Measurements from ENCODE around the gene PTPRD. TPM values are rescaled to one million over a fixed set of nuclear protein-coding genes. Genes with fewer than 3 reads are reported as not detected.

The PTPRD gene
- total and polyA plus RNA-seq, 2 of the 4 experiments (the other 2 are of a cell fraction) = 0.07 to 0.18 TPM

DNA sequence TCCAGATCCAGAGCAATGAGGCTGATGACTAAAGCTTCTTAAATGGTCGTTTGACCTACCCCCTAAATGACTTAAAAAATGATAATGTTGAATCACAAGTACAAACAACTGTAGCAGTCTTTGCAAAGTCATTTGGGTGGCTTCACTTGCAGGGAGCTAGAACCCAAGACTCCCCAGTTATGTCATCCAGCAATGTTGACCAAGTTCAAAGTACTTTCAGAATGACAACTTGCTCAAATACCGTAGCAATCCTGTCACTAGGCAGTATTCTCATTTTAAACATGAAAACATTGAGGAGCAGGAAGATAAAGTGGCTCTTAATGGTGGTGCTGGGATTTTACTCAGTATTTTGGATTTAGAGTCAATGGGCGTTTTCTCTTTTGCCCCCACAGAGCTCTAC, 1596.2 kb downstream of the PTPRD start:
- Histone ChIP-seq H4K8ac (ENCODE audit: low read depth in 2 of 2, low read length in 2 of 2) (no peak overlapping the region), H3K36me3 (ENCODE audit: control insufficient read depth, insufficient read depth, low read length) (no peaks in the 10 kb centered on the region), H3K14ac (replicated peaks; ENCODE audit: low read depth, low read length) (no peak overlapping the region), H3K27ac (ENCODE audit: insufficient read depth, low read length) (no peak overlapping the region), H2AK9ac (replicated peaks; ENCODE audit: low read depth, low read length, poor library complexity) (no peak overlapping the region), H3K79me1 (ENCODE audit: low read depth in 1 of 2, low read length in 2 of 2) (no peaks in the 10 kb centered on the region), H2AK5ac (ENCODE audit: low read depth, low read length) (no peak overlapping the region), H3K9ac (ENCODE audit: low read depth, low read length) (no peak overlapping the region), H2BK20ac (ENCODE audit: low read depth, low read length) (no peak overlapping the region), H4K20me1 (ENCODE audit: insufficient read depth, low read length) (no peaks in the 10 kb centered on the region), H2BK15ac (ENCODE audit: low read depth, low read length) (no peak overlapping the region), H3K4me3 (ENCODE audit: insufficient read depth, low read depth, low read length) (no peak overlapping the region), H3K18ac (ENCODE audit: low read depth, low read length) (no peak overlapping the region), H4K91ac (ENCODE audit: insufficient read depth, low read depth, low read length) (no peak overlapping the region), H3K9me3 (ENCODE audit: control insufficient read depth, insufficient read depth, low read length) (no peaks in the 10 kb centered on the region), H3K23ac (ENCODE audit: low read depth, low read length) (no peak overlapping the region), H4K5ac (ENCODE audit: low read depth, low read length) (no peak overlapping the region), H2BK120ac (ENCODE audit: low read depth, low read length) (no peak overlapping the region), H3K4ac (ENCODE audit: low read depth, low read length) (no peak overlapping the region), H3K4me2 (ENCODE audit: low read depth, low read length) (no peak overlapping the region), H3K56ac (ENCODE audit: extremely low read depth, insufficient read depth, low read length) (no peak overlapping the region), H3K27me3 (ENCODE audit: control insufficient read depth, insufficient read depth, low read length) (no peaks in the 10 kb centered on the region), H3K9me1 (ENCODE audit: insufficient read depth, low read length) (no peaks in the 10 kb centered on the region), H3K4me1 (ENCODE audit: control insufficient read depth, insufficient read depth, low read length) (no peaks in the 10 kb centered on the region), H2AFZ (replicated peaks; ENCODE audit: low read length, poor library complexity) (no peak overlapping the region), H2BK5ac (ENCODE audit: low read depth, low read length, poor library complexity, severe bottlenecking) (no peak overlapping the region)
- BruUV-seq (replicated peaks) = no TSS peak
- no CpG with 5 or more reads among the region's 3 CpGs for WGBS, 2 experiments (ENCODE audit: extremely low coverage in 2 of 2, insufficient read length in 1 of 2)
- POLR2A ChIA-PET (ENCODE audit: unreplicated experiment) = no interaction called here
- TF ChIP-seq, protein P1, sequence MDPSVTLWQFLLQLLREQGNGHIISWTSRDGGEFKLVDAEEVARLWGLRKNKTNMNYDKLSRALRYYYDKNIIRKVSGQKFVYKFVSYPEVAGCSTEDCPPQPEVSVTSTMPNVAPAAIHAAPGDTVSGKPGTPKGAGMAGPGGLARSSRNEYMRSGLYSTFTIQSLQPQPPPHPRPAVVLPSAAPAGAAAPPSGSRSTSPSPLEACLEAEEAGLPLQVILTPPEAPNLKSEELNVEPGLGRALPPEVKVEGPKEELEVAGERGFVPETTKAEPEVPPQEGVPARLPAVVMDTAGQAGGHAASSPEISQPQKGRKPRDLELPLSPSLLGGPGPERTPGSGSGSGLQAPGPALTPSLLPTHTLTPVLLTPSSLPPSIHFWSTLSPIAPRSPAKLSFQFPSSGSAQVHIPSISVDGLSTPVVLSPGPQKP (IDR thresholded peaks at IDR 0.05; ENCODE audit: borderline replicate concordance, low read depth, low read length) = no peak
- TF ChIP-seq FOS (IDR thresholded peaks at IDR 0.05; ENCODE audit: low read depth, low read length) = no peak
- no peak for TF ChIP-seq CEBPB (IDR thresholded peaks at IDR 0.05; ENCODE audit: low read depth, low read length)
- no peak for TF ChIP-seq NFE2L2 (IDR thresholded peaks at IDR 0.05; ENCODE audit: low read depth, low read length)
- TF ChIP-seq MXI1 (IDR thresholded peaks at IDR 0.05; ENCODE audit: borderline replicate concordance, low read depth, low read length) = no peak
- TF ChIP-seq CHD1 (IDR thresholded peaks at IDR 0.05; ENCODE audit: low read depth, low read length) = no peak
- TF ChIP-seq, protein P2, sequence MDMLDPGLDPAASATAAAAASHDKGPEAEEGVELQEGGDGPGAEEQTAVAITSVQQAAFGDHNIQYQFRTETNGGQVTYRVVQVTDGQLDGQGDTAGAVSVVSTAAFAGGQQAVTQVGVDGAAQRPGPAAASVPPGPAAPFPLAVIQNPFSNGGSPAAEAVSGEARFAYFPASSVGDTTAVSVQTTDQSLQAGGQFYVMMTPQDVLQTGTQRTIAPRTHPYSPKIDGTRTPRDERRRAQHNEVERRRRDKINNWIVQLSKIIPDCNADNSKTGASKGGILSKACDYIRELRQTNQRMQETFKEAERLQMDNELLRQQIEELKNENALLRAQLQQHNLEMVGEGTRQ (IDR thresholded peaks at IDR 0.05; ENCODE audit: low read depth, low read length) = no peak
- TF ChIP-seq RCOR1 (IDR thresholded peaks at IDR 0.05; ENCODE audit: insufficient replicate concordance, low read length) = no peak
- no peak for TF ChIP-seq RFX5 (IDR thresholded peaks at IDR 0.05; ENCODE audit: low read depth, low read length)
- CTCF ChIA-PET = no interaction called here
- dilution Hi-C loops (cut with HindIII; ENCODE audit: low sequenced_read_pairs, unreplicated experiment) (no loop called here), in situ Hi-C loops (cut with MboI; ENCODE audit: low sequenced_read_pairs) (no loop called here), intact Hi-C loops (cut with micrococcal nuclease) (no loop called here)
- ATAC-seq (ENCODE audit: low read depth) (no peak), DNase-seq (no peak)
